IMR-90 (cell line): ENCODE results near the gene LRPAP1. TPM values are rescaled to one million over a fixed set of nuclear protein-coding genes. Genes with fewer than 3 reads are reported as not detected.

Experiments used
- ATAC-seq: fragments of 200-7000 bp; cut with Tn5 transposase; 2 replicates; pipeline ENCODE4 v1.9.1; 2020; ENCODE audit warnings: low read depth, mild to moderate bottlenecking, moderate library complexity
- BruUV-seq: library from RNA; stranded (reverse); fragments of 400-500 nt; replicated peaks from 2 replicates; lab custom pipeline; 2021; lab: Mats Ljungman, UMichigan
- CTCF ChIA-PET: fragments of 300-600 bp; formaldehyde crosslinking; extraction: SDS; loops from one replicate; lab custom pipeline; 2021; ENCODE audit warnings: antibody characterized with exemption; lab: Yijun Ruan, JAX
- POLR2A ChIA-PET: fragments of 300-600 bp; sonication (Branson Sonifier 250); formaldehyde crosslinking; loops from one replicate; lab custom pipeline; 2022; ENCODE audit warnings: antibody characterized with exemption; ENCODE audit not compliant: unreplicated experiment; lab: Charles Lee
- DNase-seq: peaks from one replicate; pipeline ENCODE4 v3.0.0; 2013
- H2AFZ ChIP-seq: replicated peaks from 2 replicates; pipeline ENCODE3; 2013; ENCODE audit warnings: low read length, mild to moderate bottlenecking; ENCODE audit not compliant: poor library complexity
- H2AK5ac ChIP-seq: 2 replicates; pipeline ENCODE4 v1.6.1; 2013; ENCODE audit warnings: low read depth, low read length, inconsistent platforms
- H2AK9ac ChIP-seq: replicated peaks from 2 replicates; pipeline ENCODE3; 2013; ENCODE audit warnings: mild to moderate bottlenecking, low read depth, low read length, moderate library complexity; ENCODE audit not compliant: poor library complexity
- H2BK120ac ChIP-seq: 2 replicates; pipeline ENCODE4 v1.6.1; 2013; ENCODE audit warnings: low read depth, low read length, inconsistent platforms
- H2BK15ac ChIP-seq: 3 replicates; pipeline ENCODE4 v1.6.1; 2013; ENCODE audit warnings: low read depth, low read length, inconsistent platforms
- H2BK20ac ChIP-seq: 2 replicates; pipeline ENCODE4 v1.6.1; 2013; ENCODE audit warnings: low read depth, mild to moderate bottlenecking, inconsistent platforms, low read length, moderate library complexity
- H2BK5ac ChIP-seq: 2 replicates; pipeline ENCODE4 v1.6.1; 2013; ENCODE audit warnings: mild to moderate bottlenecking, low read depth, low read length, inconsistent platforms; ENCODE audit not compliant: poor library complexity, severe bottlenecking
- H3K14ac ChIP-seq: replicated peaks from 2 replicates; pipeline ENCODE4 v1.6.1; 2013; ENCODE audit warnings: low read depth, low read length, inconsistent platforms
- H3K18ac ChIP-seq: 2 replicates; pipeline ENCODE4 v1.6.1; 2013; ENCODE audit warnings: low read depth, low read length, control low read depth
- H3K23ac ChIP-seq: 2 replicates; pipeline ENCODE4 v1.6.1; 2013; ENCODE audit warnings: low read depth, low read length, inconsistent platforms
- H3K27ac ChIP-seq: 2 replicates; pipeline ENCODE4 v1.5.1; 2013; ENCODE audit warnings: mild to moderate bottlenecking, control low read depth, low read length; ENCODE audit not compliant: insufficient read depth
- H3K27me3 ChIP-seq: 2 replicates; pipeline ENCODE4 v1.6.1; 2013; ENCODE audit warnings: low read length; ENCODE audit not compliant: control insufficient read depth, insufficient read depth
- H3K36me3 ChIP-seq: 2 replicates; pipeline ENCODE4 v1.6.1; 2013; ENCODE audit warnings: low read length, mixed read lengths; ENCODE audit not compliant: control insufficient read depth, insufficient read depth
- H3K4ac ChIP-seq: 2 replicates; pipeline ENCODE4 v1.6.1; 2013; ENCODE audit warnings: low read depth, low read length, inconsistent platforms
- H3K4me1 ChIP-seq: 2 replicates; pipeline ENCODE4 v1.6.1; 2013; ENCODE audit warnings: low read length, mixed read lengths; ENCODE audit not compliant: control insufficient read depth, insufficient read depth
- H3K4me2 ChIP-seq: 2 replicates; pipeline ENCODE4 v1.6.1; 2013; ENCODE audit warnings: low read depth, mild to moderate bottlenecking, control low read depth, low read length, moderate library complexity
- H3K4me3 ChIP-seq: 2 replicates; pipeline ENCODE4 v1.5.1; 2013; ENCODE audit warnings: low read depth, mild to moderate bottlenecking, control low read depth, low read length, moderate library complexity; ENCODE audit not compliant: insufficient read depth
- H3K56ac ChIP-seq: 2 replicates; pipeline ENCODE4 v1.6.1; 2013; ENCODE audit warnings: low read length, inconsistent platforms; ENCODE audit not compliant: insufficient read depth; ENCODE audit errors: extremely low read depth
- H3K79me1 ChIP-seq, 2 experiments: 2 replicates each; pipeline ENCODE4 v1.6.1; 2013; ENCODE audit warnings: low read length in 2 of 2, inconsistent platforms in 1 of 2, low read depth in 1 of 2
- H3K9ac ChIP-seq: 2 replicates; pipeline ENCODE4 v1.6.1; 2013; ENCODE audit warnings: low read depth, low read length, control low read depth
- H3K9me1 ChIP-seq: 2 replicates; pipeline ENCODE4 v1.6.1; 2013; ENCODE audit warnings: low read length, inconsistent platforms; ENCODE audit not compliant: insufficient read depth
- H3K9me3 ChIP-seq: 2 replicates; pipeline ENCODE4 v1.6.1; 2013; ENCODE audit warnings: low read length; ENCODE audit not compliant: control insufficient read depth, insufficient read depth
- H4K20me1 ChIP-seq: 2 replicates; pipeline ENCODE4 v1.6.1; 2013; ENCODE audit warnings: low read length, inconsistent platforms; ENCODE audit not compliant: insufficient read depth
- H4K5ac ChIP-seq: 2 replicates; pipeline ENCODE4 v1.6.1; 2013; ENCODE audit warnings: mild to moderate bottlenecking, low read depth, low read length, control low read depth
- H4K8ac ChIP-seq, 2 experiments: 2 replicates each; pipeline ENCODE4 v1.6.1; 2013; ENCODE audit warnings: low read depth in 2 of 2, low read length in 2 of 2, control low read depth in 1 of 2, inconsistent platforms in 1 of 2
- H4K91ac ChIP-seq: 2 replicates; pipeline ENCODE4 v1.6.1; 2013; ENCODE audit warnings: low read depth, low read length, inconsistent platforms; ENCODE audit not compliant: insufficient read depth
- BHLHE40 ChIP-seq: fragments of 150-350 bp; IDR thresholded peaks from 2 replicates; pipeline ENCODE4 v1.6.1; 2016; ENCODE audit warnings: mild to moderate bottlenecking, low read depth, low read length
- CTCF ChIP-seq: conservative IDR thresholded peaks from 2 replicates; pipeline ENCODE4 v1.5.1; 2012; ENCODE audit warnings: mild to moderate bottlenecking, low read depth, low read length, improper control_type of control experiment
- ELK1 ChIP-seq: fragments of 150-350 bp; IDR thresholded peaks from 2 replicates; pipeline ENCODE4 v1.6.1; 2016; ENCODE audit warnings: low read depth, mild to moderate bottlenecking, low read length, moderate library complexity, borderline replicate concordance
- MAFK ChIP-seq: IDR thresholded peaks from 2 replicates; pipeline ENCODE4 v1.6.1; 2012; ENCODE audit warnings: low read depth, low read length, improper control_type of control experiment
- MXI1 ChIP-seq: IDR thresholded peaks from 2 replicates; pipeline ENCODE4 v1.6.1; 2012; ENCODE audit warnings: low read depth, mild to moderate bottlenecking, low read length, moderate library complexity, borderline replicate concordance
- NFE2L2 ChIP-seq: fragments of 150-350 bp; IDR thresholded peaks from 2 replicates; pipeline ENCODE4 v1.6.1; 2016; ENCODE audit warnings: low read depth, mild to moderate bottlenecking, low read length
- POLR2A ChIP-seq: IDR thresholded peaks from 2 replicates; pipeline ENCODE4 v1.6.1; 2012; ENCODE audit warnings: mild to moderate bottlenecking, low read depth, low read length
- RAD21 ChIP-seq: IDR thresholded peaks from 2 replicates; pipeline ENCODE4 v1.6.1; 2012; ENCODE audit warnings: low read length, improper control_type of control experiment
- RCOR1 ChIP-seq: IDR thresholded peaks from 2 replicates; pipeline ENCODE4 v1.6.1; 2012; ENCODE audit warnings: mild to moderate bottlenecking, low read length, improper control_type of control experiment; ENCODE audit not compliant: insufficient replicate concordance
- RFX5 ChIP-seq: IDR thresholded peaks from 2 replicates; pipeline ENCODE4 v1.8.0; 2012; ENCODE audit warnings: low read depth, mild to moderate bottlenecking, low read length, moderate library complexity
- SMC3 ChIP-seq: fragments of 150-350 bp; IDR thresholded peaks from 2 replicates; pipeline ENCODE4 v1.6.1; 2016; ENCODE audit warnings: low read depth, mild to moderate bottlenecking, antibody characterized with exemption, low read length, moderate library complexity
- WGBS, 2 experiments: methylation state at CpG; one replicate each; pipeline versions ENCODE4 v1.1.5 to v1.1.7; 2013; ENCODE audit warnings: missing lambda C conversion rate in 2 of 2; ENCODE audit not compliant: insufficient read length in 1 of 2; ENCODE audit errors: extremely low coverage in 2 of 2; 5-methylcytosine and 5-hydroxymethylcytosine counted together
- dilution Hi-C: fragments of 300-500 bp; cut with HindIII; formaldehyde crosslinking; loops from one replicate; pipeline ENCODE4 v1.14.3; 2018; ENCODE audit warnings: low sequenced_read_pairs; ENCODE audit not compliant: unreplicated experiment
- in situ Hi-C: fragments of 300-500 bp; cut with MboI; formaldehyde crosslinking; loops from 3 replicates; pipeline ENCODE4 v1.14.3; 2019; ENCODE audit warnings: low sequenced_read_pairs, inconsistent platforms, mixed read lengths
- intact Hi-C: fragments of 100-400 bp; cut with micrococcal nuclease; formaldehyde crosslinking; loops from 2 replicates; pipeline ENCODE4 v1.10.0; 2022
- polyA plus RNA-seq, 3 experiments: library from polyadenylated mRNA; depleted of rRNA; stranded (reverse); fragments of >200 nt; gene quantifications; 2 replicates each; pipeline ENCODE4 v1.2.3, GENCODE V29; 2012; ENCODE audit warnings: low replicate concordance in 1 of 3
- total RNA-seq: library from RNA; depleted of rRNA; stranded (reverse); fragments of >200 nt; gene quantifications from 2 replicates; pipeline ENCODE4 v1.2.3, GENCODE V29; 2012

The LRPAP1 gene
- total and polyA plus RNA-seq, 2 of the 4 experiments (the other 2 are of a cell fraction): 135 to 175 TPM

- Histone ChIP-seq H3K9ac (no peak overlapping the region), H3K4me1 (no peaks in the 10 kb centered on the region), H2AK5ac (no peak overlapping the region), H4K20me1 (peaks cover 39% of the 10 kb centered on the region), H3K36me3 (peaks cover 51% of the 10 kb centered on the region), H3K23ac (no peak overlapping the region), H2AK9ac (no peak overlapping the region), H2BK20ac (no peak overlapping the region), H4K5ac (no peak overlapping the region), H3K9me3 (no peaks in the 10 kb centered on the region), H3K4me2 (no peak overlapping the region), H3K27ac (no peak overlapping the region), H3K56ac (no peak overlapping the region), H2BK5ac (no peak overlapping the region), H3K4me3 (no peak overlapping the region), H3K27me3 (no peaks in the 10 kb centered on the region), H2AFZ (no peak overlapping the region), H2BK15ac (no peak overlapping the region), H4K91ac (no peak overlapping the region), H2BK120ac (no peak overlapping the region), H3K79me1 (peaks cover 10 to 26% of the 10 kb centered on the region in 2 experiments), H3K14ac (no peak overlapping the region), H4K8ac (no peak overlapping the region), H3K9me1 (no peaks in the 10 kb centered on the region), H3K4ac (no peak overlapping the region), H3K18ac (no peak overlapping the region)
- BruUV-seq: no TSS peak
- ATAC-seq (no peak), DNase-seq (no peak)
- WGBS, 2 experiments: 93% methylated on average over 3 of the region's 8 CpGs; no CpG with 5 or more reads in 1 of the 2 experiments
- ChIA-PET CTCF (no interaction called here), POLR2A (no interaction called here)
- no peak for TF ChIP-seq NFE2L2
- TF ChIP-seq SMC3: no peak
- no peak for TF ChIP-seq MAFK
- no peak for TF ChIP-seq RFX5
- TF ChIP-seq RAD21: no peak
- TF ChIP-seq RCOR1: no peak
- no peak for TF ChIP-seq CTCF
- no peak for TF ChIP-seq BHLHE40
- TF ChIP-seq MXI1: no peak
- TF ChIP-seq POLR2A: no peak
- TF ChIP-seq ELK1: no peak
- in situ Hi-C loops: no loop called here
- intact Hi-C loops: no loop called here
- dilution Hi-C loops: no loop called here
Measured at GRCh38 chr4:3524349-3524748, 7.9 kb downstream of the LRPAP1 start.
